ENCODE data around the gene IFRD2. TPM values are rescaled to one million over a fixed set of nuclear protein-coding genes. Genes with fewer than 3 reads are reported as not detected.

The IFRD2 gene
- total and polyA plus RNA-seq, 2 of the 8 experiments (the other 6 are each of a cell fraction or from before 2014, with no cell fraction given): 76.7 to 88.8 TPM

DNA sequence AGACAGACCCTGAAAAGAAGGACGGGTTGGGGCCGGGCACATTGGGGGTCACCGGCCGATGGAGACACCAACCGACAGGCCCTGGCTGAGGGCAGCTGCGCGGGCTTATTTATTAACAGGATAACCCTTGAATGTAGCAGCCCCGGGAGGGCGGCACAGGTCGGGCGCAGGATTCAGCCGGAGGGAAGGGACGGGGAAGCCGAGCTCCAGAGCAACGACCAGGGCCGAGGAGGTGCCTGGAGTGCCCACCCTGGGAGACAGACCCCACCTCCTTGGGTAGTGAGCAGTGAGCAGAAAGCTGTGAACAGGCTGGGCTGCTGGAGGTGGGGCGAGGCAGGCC, 15.5 kb downstream of the IFRD2 start:
- 90% methylated on average over 17 of the region's 17 CpGs; no CpG with 5 or more reads in 1 of the 2 experiments for WGBS, 2 experiments (ENCODE audit: extremely low coverage in 1 of 2, insufficient coverage in 1 of 2, insufficient read length in 1 of 2, insufficient replicate concordance in 2 of 2, low coverage in 1 of 2, low lambda C conversion rate in 2 of 2, missing lambda C conversion rate in 1 of 2)
- no peak for TF ChIP-seq KDM5A (IDR thresholded peaks at IDR 0.05; ENCODE audit: low read length)
- TF ChIP-seq SIRT6 (IDR thresholded peaks at IDR 0.05; ENCODE audit: low read length): no peak
- no peak for TF ChIP-seq CREB1 (IDR thresholded peaks at IDR 0.05)
- TF ChIP-seq TBP (IDR thresholded peaks at IDR 0.05; ENCODE audit: low read depth, low read length): no peak
- TF ChIP-seq, protein P1, sequence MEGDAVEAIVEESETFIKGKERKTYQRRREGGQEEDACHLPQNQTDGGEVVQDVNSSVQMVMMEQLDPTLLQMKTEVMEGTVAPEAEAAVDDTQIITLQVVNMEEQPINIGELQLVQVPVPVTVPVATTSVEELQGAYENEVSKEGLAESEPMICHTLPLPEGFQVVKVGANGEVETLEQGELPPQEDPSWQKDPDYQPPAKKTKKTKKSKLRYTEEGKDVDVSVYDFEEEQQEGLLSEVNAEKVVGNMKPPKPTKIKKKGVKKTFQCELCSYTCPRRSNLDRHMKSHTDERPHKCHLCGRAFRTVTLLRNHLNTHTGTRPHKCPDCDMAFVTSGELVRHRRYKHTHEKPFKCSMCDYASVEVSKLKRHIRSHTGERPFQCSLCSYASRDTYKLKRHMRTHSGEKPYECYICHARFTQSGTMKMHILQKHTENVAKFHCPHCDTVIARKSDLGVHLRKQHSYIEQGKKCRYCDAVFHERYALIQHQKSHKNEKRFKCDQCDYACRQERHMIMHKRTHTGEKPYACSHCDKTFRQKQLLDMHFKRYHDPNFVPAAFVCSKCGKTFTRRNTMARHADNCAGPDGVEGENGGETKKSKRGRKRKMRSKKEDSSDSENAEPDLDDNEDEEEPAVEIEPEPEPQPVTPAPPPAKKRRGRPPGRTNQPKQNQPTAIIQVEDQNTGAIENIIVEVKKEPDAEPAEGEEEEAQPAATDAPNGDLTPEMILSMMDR (IDR thresholded peaks at IDR 0.05; ENCODE audit: control extremely low read depth in 1 of 3, insufficient read depth in 1 of 3, low read depth in 1 of 3, low read length in 3 of 3): no peak
- TF ChIP-seq RAD21 (IDR thresholded peaks at IDR 0.05 in 1 of 2, conservative IDR thresholded peaks at IDR 0.05 in 1 of 2; ENCODE audit: low read depth in 2 of 2, low read length in 2 of 2): no peak
- TF ChIP-seq SP4 (IDR thresholded peaks at IDR 0.05; ENCODE audit: low read length): no peak
- no peak for TF ChIP-seq JUND (IDR thresholded peaks at IDR 0.05; ENCODE audit: low read length)
- no peak for TF ChIP-seq MAFK (IDR thresholded peaks at IDR 0.05; ENCODE audit: low read depth, low read length)
- no peak for TF ChIP-seq KDM1A (IDR thresholded peaks at IDR 0.05; ENCODE audit: borderline replicate concordance, low read length)
- TF ChIP-seq HDAC2 (IDR thresholded peaks at IDR 0.05; ENCODE audit: borderline replicate concordance in 1 of 2, low read depth in 2 of 2, low read length in 2 of 2): no peak

More for the DNA sequence above, 15.5 kb downstream of the IFRD2 start:
- H3K9ac ChIP-seq (replicated peaks in 1 of 4; ENCODE audit: extremely low read depth in 1 of 4, low read depth in 3 of 4, low read length in 3 of 4): no peak overlapping the region
- H3K23me2 ChIP-seq (ENCODE audit: low read depth, low read length): peaks cover 2% of the 10 kb centered on the region; the same call in 1 of the 2 replicates
- no peak overlapping the region for H2BK120ac ChIP-seq (replicated peaks; ENCODE audit: low read depth, low read length)
- H2AK5ac ChIP-seq (ENCODE audit: low read depth, low read length): 0 out of 2 replicates have a peak overlapping the region, but pooled peaks have one; percentile 39
- H3K4ac ChIP-seq (replicated peaks; ENCODE audit: insufficient read length, low read depth, low read length): no peak overlapping the region
- no peaks in the 10 kb centered on the region for H3K79me1 ChIP-seq (ENCODE audit: low read depth, low read length)
- ChIA-PET POLR2A (ENCODE audit: partially characterized antibody) (interaction anchor here (1.1 to 9.6 kb wide), 9 partner anchors 9 to 60 kb away, joined by 3 to 122 read pairs (median 7); partner anchors contain the start of gene IFRD2), CTCF (ENCODE audit: partially characterized antibody) (interaction anchor here (2.9 to 53.5 kb wide), 5 partner anchors 13 to 83 kb away, joined by 13 to 2149 read pairs (median 75); partner anchors contain the start of genes GNAI2, GNAT1, HYAL2 and SLC38A3)
- no peak overlapping the region for H2BK20ac ChIP-seq (ENCODE audit: low read length)
- H2AFZ ChIP-seq (ENCODE audit: low read length): no peak overlapping the region
- H4K8ac ChIP-seq (ENCODE audit: extremely low read depth, insufficient read depth, low read length): peak overlapping the region; percentile 20; the same call in 1 of the 2 replicates
- H2BK12ac ChIP-seq (ENCODE audit: low read depth, low read length): no peak overlapping the region
- H3K9me3 ChIP-seq (ENCODE audit: insufficient read depth in 2 of 2, low read depth in 1 of 2, low read length in 1 of 2): no peaks in the 10 kb centered on the region; a peak in 1 of 4 replicates
- H4K5ac ChIP-seq (ENCODE audit: insufficient read length, low read depth, low read length): no peak overlapping the region
- H3K36me3 ChIP-seq (ENCODE audit: control insufficient read depth in 2 of 4, insufficient read depth in 4 of 4, low read length in 3 of 4): no peaks in the 10 kb centered on the region
- H3K4me3 ChIP-seq (ENCODE audit: extremely low read depth in 1 of 4, insufficient read depth in 2 of 4, low read depth in 3 of 4, low read length in 4 of 4): peak overlapping the region in 2 of 4 experiments; percentile 20 to 61; a peak in 2 of 8 replicates
- H3K23ac ChIP-seq (ENCODE audit: insufficient read length): no peak overlapping the region
- no peak overlapping the region for H3K14ac ChIP-seq (ENCODE audit: insufficient read length)
- H3K27ac ChIP-seq (ENCODE audit: low read depth, low read length): no peak overlapping the region
- no peak overlapping the region for H2BK5ac ChIP-seq (ENCODE audit: low read depth, low read length)
- FAIRE-seq: no peak
- H3K79me2 ChIP-seq (ENCODE audit: control insufficient read depth in 1 of 2, insufficient read depth in 2 of 2, low read length in 2 of 2): no peaks in the 10 kb centered on the region
- no peak overlapping the region for H3K56ac ChIP-seq (replicated peaks; ENCODE audit: insufficient read length, low read depth, low read length)
- no peak overlapping the region for H4K91ac ChIP-seq (replicated peaks; ENCODE audit: insufficient read length, low read length)
- H3K27me3 ChIP-seq (replicated peaks in 1 of 4; ENCODE audit: control insufficient read depth in 3 of 4, extremely low read depth in 1 of 4, insufficient read depth in 3 of 4, low read length in 3 of 4): peaks cover 27 to 51% (median 43%) of the 10 kb centered on the region in 4 experiments
- peak overlapping the region; percentile 53 to 86; a peak in 3 of 4 replicates for H3K4me2 ChIP-seq (ENCODE audit: insufficient read depth in 1 of 2, low read depth in 2 of 2, low read length in 2 of 2)
- H3K18ac ChIP-seq (ENCODE audit: extremely low read depth, low read length): no peak overlapping the region
- H2BK15ac ChIP-seq (ENCODE audit: low read length): no peak overlapping the region
- no peaks in the 10 kb centered on the region for H4K20me1 ChIP-seq (replicated peaks in 1 of 2; ENCODE audit: control insufficient read depth in 1 of 2, insufficient read depth in 2 of 2, low read length in 2 of 2)
- H3K4me1 ChIP-seq (replicated peaks in 1 of 4; ENCODE audit: control insufficient read depth in 3 of 4, insufficient read depth in 4 of 4, low read length in 3 of 4): peaks cover 0 to 13% (median 10%) of the 10 kb centered on the region in 4 experiments; a peak in 5 of 7 replicates
- no peak for DNase-seq (ENCODE audit: low read depth in 1 of 2, low spot score in 2 of 2)

Data from H1 (cell line).